H1 (cell line): ENCODE measurements around the gene UGT1A8. TPM values are rescaled to one million over a fixed set of nuclear protein-coding genes. Genes with fewer than 3 reads are reported as not detected.

Experiments
- CTCF ChIA-PET: fragments of 300-600 bp; sonication (Branson Sonifier 250); formaldehyde crosslinking; loops from one replicate; lab custom pipeline; 2021; ENCODE audit not compliant: partially characterized antibody; lab: Charles Lee
- POLR2A ChIA-PET: fragments of 300-600 bp; sonication (Branson Sonifier 250); formaldehyde crosslinking; loops from one replicate; lab custom pipeline; 2021; ENCODE audit warnings: inconsistent platforms; ENCODE audit not compliant: partially characterized antibody; lab: Charles Lee
- DNase-seq, 2 experiments: peaks; one replicate each; pipeline versions ENCODE4 v3.0.0 to v3.0.0-alpha.2; 2010 to 2022; ENCODE audit warnings: low spot score in 2 of 2, low read depth in 1 of 2, mixed read lengths in 1 of 2
- FAIRE-seq: peaks from 2 replicates; lab custom pipeline; 2011; peaks lifted over from hg19 to GRCh38; lab: Jason Lieb, UNC
- H2AFZ ChIP-seq: 2 replicates; pipeline ENCODE4 v1.8.1; 2012; ENCODE audit warnings: low read length, inconsistent platforms
- H2AK5ac ChIP-seq: 2 replicates; pipeline ENCODE4 v1.6.1; 2013; ENCODE audit warnings: low read depth, low read length
- H2BK120ac ChIP-seq: replicated peaks from 2 replicates; pipeline ENCODE3; 2013; ENCODE audit warnings: low read depth, low read length, inconsistent platforms
- H2BK12ac ChIP-seq: 2 replicates; pipeline ENCODE4 v1.6.1; 2013; ENCODE audit warnings: low read depth, low read length
- H2BK15ac ChIP-seq: 2 replicates; pipeline ENCODE4 v1.6.1; 2013; ENCODE audit warnings: low read length
- H2BK20ac ChIP-seq: 2 replicates; pipeline ENCODE4 v1.6.1; 2013; ENCODE audit warnings: low read length
- H2BK5ac ChIP-seq: 2 replicates; pipeline ENCODE4 v1.6.1; 2013; ENCODE audit warnings: low read depth, low read length
- H3K14ac ChIP-seq: 2 replicates; pipeline ENCODE4 v1.6.1; 2013; ENCODE audit warnings: inconsistent platforms; ENCODE audit not compliant: insufficient read length
- H3K18ac ChIP-seq: 2 replicates; pipeline ENCODE4 v1.6.1; 2013; ENCODE audit warnings: low read length; ENCODE audit errors: extremely low read depth
- H3K23ac ChIP-seq: 2 replicates; pipeline ENCODE4 v1.6.1; 2013; ENCODE audit warnings: inconsistent platforms; ENCODE audit not compliant: insufficient read length
- H3K23me2 ChIP-seq: 2 replicates; pipeline ENCODE4 v1.6.1; 2013; ENCODE audit warnings: low read depth, low read length
- H3K27ac ChIP-seq: 2 replicates; pipeline ENCODE4 v1.6.1; 2011; ENCODE audit warnings: low read depth, low read length, inconsistent platforms
- H3K27me3 ChIP-seq, 4 experiments: replicated peaks in 1 of 4; 1 replicate in 1 of 4; 2 replicates in 3 of 4; pipeline versions ENCODE4 v1.6.1 to v1.8.1; 2011 to 2013; ENCODE audit warnings: low read length in 3 of 4, mild to moderate bottlenecking in 3 of 4, inconsistent platforms in 2 of 4, mixed read lengths in 2 of 4, moderate library complexity in 1 of 4; ENCODE audit not compliant: control insufficient read depth in 3 of 4, insufficient read depth in 3 of 4; ENCODE audit errors: extremely low read depth in 1 of 4
- H3K36me3 ChIP-seq, 4 experiments: 2 replicates each; pipeline versions ENCODE4 v1.6.1 to v1.8.1; 2011 to 2013; ENCODE audit warnings: mild to moderate bottlenecking in 4 of 4, low read length in 3 of 4, moderate library complexity in 2 of 4, control low read depth in 1 of 4, inconsistent platforms in 1 of 4; ENCODE audit not compliant: insufficient read depth in 4 of 4, control insufficient read depth in 2 of 4
- H3K4ac ChIP-seq: replicated peaks from 2 replicates; pipeline ENCODE3; 2013; ENCODE audit warnings: low read length, low read depth, mixed read lengths, inconsistent platforms; ENCODE audit not compliant: insufficient read length
- H3K4me1 ChIP-seq, 4 experiments: replicated peaks in 1 of 4; 1 replicate in 1 of 4; 2 replicates in 3 of 4; pipeline versions ENCODE4 v1.6.1 to v1.8.1; 2011 to 2013; ENCODE audit warnings: low read length in 3 of 4, inconsistent platforms in 2 of 4, mixed read lengths in 1 of 4; ENCODE audit not compliant: insufficient read depth in 4 of 4, control insufficient read depth in 3 of 4
- H3K4me2 ChIP-seq, 2 experiments: 2 replicates each; pipeline versions ENCODE4 v1.6.1 to v1.8.1; 2011 to 2013; ENCODE audit warnings: low read depth in 2 of 2, low read length in 2 of 2, control low read depth in 1 of 2, inconsistent platforms in 1 of 2, mild to moderate bottlenecking in 1 of 2; ENCODE audit not compliant: insufficient read depth in 1 of 2
- H3K4me3 ChIP-seq, 4 experiments: fragments of 200-600, 300-600 bp in 1 of 4; sonication (generic), shearing (Covaris generic), sonication (Bioruptor Twin) in 1 of 4; 2 replicates each; pipeline versions ENCODE4 v1.5.1 to v1.8.1; 2011 to 2016; ENCODE audit warnings: low read length in 4 of 4, low read depth in 3 of 4, control low read depth in 2 of 4, inconsistent platforms in 2 of 4, mild to moderate bottlenecking in 2 of 4, mixed read lengths in 1 of 4, moderate library complexity in 1 of 4; ENCODE audit not compliant: insufficient read depth in 2 of 4; ENCODE audit errors: extremely low read depth in 1 of 4
- H3K56ac ChIP-seq: replicated peaks from 2 replicates; pipeline ENCODE3; 2013; ENCODE audit warnings: low read depth, mild to moderate bottlenecking, mixed read lengths, low read length, inconsistent platforms; ENCODE audit not compliant: insufficient read length
- H3K79me1 ChIP-seq: 2 replicates; pipeline ENCODE4 v1.6.1; 2013; ENCODE audit warnings: low read depth, low read length, control low read depth
- H3K79me2 ChIP-seq, 2 experiments: 2 replicates each; pipeline versions ENCODE4 v1.6.1 to v1.8.1; 2012 to 2013; ENCODE audit warnings: low read length in 2 of 2, mild to moderate bottlenecking in 2 of 2, inconsistent platforms in 1 of 2; ENCODE audit not compliant: insufficient read depth in 2 of 2, control insufficient read depth in 1 of 2
- H3K9ac ChIP-seq, 4 experiments: replicated peaks in 1 of 4; 1 replicate in 1 of 4; 2 replicates in 3 of 4; pipeline versions ENCODE4 v1.6.1 to v1.8.1; 2011 to 2013; ENCODE audit warnings: low read depth in 3 of 4, low read length in 3 of 4, control low read depth in 2 of 4, mild to moderate bottlenecking in 2 of 4, moderate library complexity in 2 of 4, inconsistent platforms in 1 of 4; ENCODE audit errors: extremely low read depth in 1 of 4
- H3K9me3 ChIP-seq, 2 experiments: 2 replicates each; pipeline versions ENCODE4 v1.6.1 to v1.8.1; 2012 to 2013; ENCODE audit warnings: mild to moderate bottlenecking in 2 of 2, moderate library complexity in 2 of 2, control low read depth in 1 of 2, inconsistent platforms in 1 of 2, low read depth in 1 of 2, low read length in 1 of 2, mixed read lengths in 1 of 2; ENCODE audit not compliant: insufficient read depth in 2 of 2
- H4K20me1 ChIP-seq, 2 experiments: replicated peaks in 1 of 2; 2 replicates each; pipeline versions ENCODE3 to v1.8.1; 2011 to 2013; ENCODE audit warnings: inconsistent platforms in 2 of 2, low read length in 2 of 2, mild to moderate bottlenecking in 1 of 2; ENCODE audit not compliant: insufficient read depth in 2 of 2, control insufficient read depth in 1 of 2
- H4K5ac ChIP-seq: 2 replicates; pipeline ENCODE4 v1.6.1; 2013; ENCODE audit warnings: low read length, low read depth, mixed read lengths, inconsistent platforms; ENCODE audit not compliant: insufficient read length
- H4K8ac ChIP-seq: 2 replicates; pipeline ENCODE4 v1.8.0; 2013; ENCODE audit warnings: mild to moderate bottlenecking, moderate library complexity, low read length, inconsistent platforms; ENCODE audit not compliant: insufficient read depth; ENCODE audit errors: extremely low read depth
- H4K91ac ChIP-seq: replicated peaks from 2 replicates; pipeline ENCODE3; 2013; ENCODE audit warnings: low read length, mixed read lengths, inconsistent platforms; ENCODE audit not compliant: insufficient read length
- CEBPB ChIP-seq: IDR thresholded peaks from 2 replicates; pipeline ENCODE4 v1.6.1; 2012; ENCODE audit warnings: low read depth, low read length
- CHD1 ChIP-seq: IDR thresholded peaks from 2 replicates; pipeline ENCODE4 v1.6.1; 2012; ENCODE audit warnings: low read depth, low read length, improper control_type of control experiment
- EP300 ChIP-seq, 2 experiments: IDR thresholded peaks; 1 replicate in 1 of 2; 2 replicates in 1 of 2; pipeline ENCODE4 v1.6.1; 2011 to 2012; ENCODE audit warnings: low read depth in 2 of 2, low read length in 2 of 2, mild to moderate bottlenecking in 2 of 2, borderline replicate concordance in 1 of 2, inconsistent platforms in 1 of 2, moderate library complexity in 1 of 2
- GABPA ChIP-seq: IDR thresholded peaks from 2 replicates; pipeline ENCODE4 v1.6.1; 2011; ENCODE audit warnings: mild to moderate bottlenecking, low read length, moderate library complexity, borderline replicate concordance; ENCODE audit not compliant: insufficient read depth
- JUND ChIP-seq: IDR thresholded peaks from 2 replicates; pipeline ENCODE4 v1.6.1; 2011; ENCODE audit warnings: mild to moderate bottlenecking, improper control_type of control experiment, low read length
- POU5F1 ChIP-seq: IDR thresholded peaks from 2 replicates; pipeline ENCODE4 v1.6.1; 2011; ENCODE audit warnings: low read depth, mild to moderate bottlenecking, low read length, moderate library complexity
- SIN3A ChIP-seq, 2 experiments: IDR thresholded peaks in 1 of 2; conservative IDR thresholded peaks in 1 of 2; 2 replicates each; pipeline ENCODE4 v1.6.1; 2011 to 2012; ENCODE audit warnings: low read length in 2 of 2, improper control_type of control experiment in 1 of 2, low read depth in 1 of 2, mild to moderate bottlenecking in 1 of 2
- SP1 ChIP-seq: IDR thresholded peaks from 2 replicates; pipeline ENCODE4 v1.6.1; 2011; ENCODE audit warnings: low read depth, low read length
- SP2 ChIP-seq: IDR thresholded peaks from 2 replicates; pipeline ENCODE4 v1.6.1; 2012; ENCODE audit warnings: mild to moderate bottlenecking, low read length, inconsistent platforms
- TEAD4 ChIP-seq: IDR thresholded peaks from 2 replicates; pipeline ENCODE4 v1.6.1; 2012; ENCODE audit warnings: low read depth, low read length, inconsistent platforms, mixed read lengths
- USF2 ChIP-seq: IDR thresholded peaks from 2 replicates; pipeline ENCODE4 v1.6.1; 2011; ENCODE audit warnings: low read length, improper control_type of control experiment
- YY1 ChIP-seq: IDR thresholded peaks from 2 replicates; pipeline ENCODE4 v1.6.1; 2011; ENCODE audit warnings: low read depth, mild to moderate bottlenecking, low read length
- WGBS, 2 experiments: shearing (Covaris generic) in 1 of 2; methylation state at CpG; one replicate each; pipeline versions ENCODE4 v1.1.6 to v1.1.7; 2013 to 2015; ENCODE audit warnings: low lambda C conversion rate in 2 of 2, mixed read lengths in 2 of 2, inconsistent platforms in 1 of 2, low coverage in 1 of 2, missing lambda C conversion rate in 1 of 2; ENCODE audit not compliant: insufficient replicate concordance in 2 of 2, insufficient coverage in 1 of 2, insufficient read length in 1 of 2; ENCODE audit errors: extremely low coverage in 1 of 2, missing lambda C conversion rate in 1 of 2; 5-methylcytosine and 5-hydroxymethylcytosine counted together
- polyA plus RNA-seq, 7 experiments: library from polyadenylated mRNA; depleted of rRNA in 3 of 7; stranded (reverse) in 5 of 7; unstranded in 2 of 7; fragments of >200 nt in 5 of 7; fragments of 200-250 nt in 2 of 7; gene quantifications; 1 replicate in 5 of 7; 2 replicates in 1 of 7; 4 replicates in 1 of 7; pipeline versions ENCODE4 v1.2.1 to v1.2.3, GENCODE V29; 2011 to 2013; ENCODE audit warnings: missing spikeins in 2 of 7, mixed read lengths in 2 of 7
- total RNA-seq: library from RNA; stranded (reverse); fragmentation: NEBNext Ultra II Directional; extraction: Animal tissue kit (Norgen Biotek cat#: 25700); gene quantifications from 2 replicates; pipeline ENCODE4 v1.2.1, GENCODE V29; 2021

The UGT1A8 gene
- total and polyA plus RNA-seq, 2 of the 8 experiments (the other 6 are each of a cell fraction or from before 2014, with no cell fraction given): not detected

- H3K27me3 ChIP-seq: no peaks in the 10 kb centered on the region
- H2BK120ac ChIP-seq: no peak overlapping the region
- no peak overlapping the region for H3K9ac ChIP-seq
- no peak overlapping the region for H2BK20ac ChIP-seq
- H3K56ac ChIP-seq: no peak overlapping the region
- no peak overlapping the region for H3K4me3 ChIP-seq
- FAIRE-seq: no peak
- no peak overlapping the region for H2BK5ac ChIP-seq
- no peak overlapping the region for H3K14ac ChIP-seq
- H4K91ac ChIP-seq: no peak overlapping the region
- CTCF ChIA-PET: interaction anchor here (0.8 kb wide), 1 partner anchor 86 kb away, joined by 4 read pairs; no protein-coding TSS in a partner anchor
- WGBS, 2 experiments: 93% methylated on average over 10 of the region's 10 CpGs; no CpG with 5 or more reads in 1 of the 2 experiments
- no peak overlapping the region for H2BK15ac ChIP-seq
- H3K9me3 ChIP-seq: peaks cover 17 to 32% of the 10 kb centered on the region in 2 experiments
- H3K4me2 ChIP-seq: no peak overlapping the region
- H3K4me1 ChIP-seq: no peaks in the 10 kb centered on the region
- H3K36me3 ChIP-seq: no peaks in the 10 kb centered on the region
- no peaks in the 10 kb centered on the region for H4K20me1 ChIP-seq
- DNase-seq: no peak
- H3K4ac ChIP-seq: no peak overlapping the region
- H3K23me2 ChIP-seq: no peaks in the 10 kb centered on the region
- POLR2A ChIA-PET: no interaction called here
- H4K8ac ChIP-seq: no peak overlapping the region
- no peak overlapping the region for H3K23ac ChIP-seq
- H3K79me1 ChIP-seq: no peaks in the 10 kb centered on the region
- H3K79me2 ChIP-seq: no peaks in the 10 kb centered on the region
- H3K18ac ChIP-seq: no peak overlapping the region
- H2AK5ac ChIP-seq: no peak overlapping the region
- no peak overlapping the region for H4K5ac ChIP-seq
- H3K27ac ChIP-seq: no peak overlapping the region
- H2BK12ac ChIP-seq: no peak overlapping the region
- no peak overlapping the region for H2AFZ ChIP-seq
- TF ChIP-seq TEAD4: no peak
- no peak for TF ChIP-seq CHD1
- no peak for TF ChIP-seq SIN3A (conservative IDR thresholded peaks at IDR 0.05 in 1 of 2, IDR thresholded peaks at IDR 0.05 in 1 of 2; ENCODE audit: low read depth in 1 of 2, low read length in 2 of 2)
- TF ChIP-seq SP2: no peak
- TF ChIP-seq GABPA: no peak
- TF ChIP-seq SP1: no peak
- no peak for TF ChIP-seq YY1
- no peak for TF ChIP-seq CEBPB
- TF ChIP-seq JUND: no peak
- no peak for TF ChIP-seq POU5F1
- no peak for TF ChIP-seq EP300 (IDR thresholded peaks at IDR 0.05; ENCODE audit: borderline replicate concordance in 1 of 2, low read depth in 2 of 2, low read length in 2 of 2)
- TF ChIP-seq USF2: no peak
Measured at GRCh38 chr2:233746475-233747282, 129.2 kb downstream of the UGT1A8 start.
